Ishikawa (cell line): ENCODE data around the gene PPP6R3.

Experiments
- EGR1 ChIP-seq: IDR thresholded peaks from 2 replicates; pipeline ENCODE4 v1.6.1; 2012
- EP300 ChIP-seq: IDR thresholded peaks from 2 replicates; pipeline ENCODE4 v1.6.1; 2012; ENCODE audit warnings: borderline replicate concordance
- FOXM1 ChIP-seq: IDR thresholded peaks from 2 replicates; pipeline ENCODE4 v1.6.1; 2012; ENCODE audit warnings: low read depth, borderline replicate concordance
- MAX ChIP-seq: IDR thresholded peaks from 2 replicates; pipeline ENCODE4 v1.6.1; 2012
- NFIC ChIP-seq: IDR thresholded peaks from 2 replicates; pipeline ENCODE4 v1.6.1; 2012
- RAD21 ChIP-seq: IDR thresholded peaks from 2 replicates; pipeline ENCODE4 v1.6.1; 2012; ENCODE audit warnings: low read depth
- REST ChIP-seq: IDR thresholded peaks from 2 replicates; pipeline ENCODE4 v1.6.1; 2012; ENCODE audit warnings: low read depth, mild to moderate bottlenecking
- TAF1 ChIP-seq: IDR thresholded peaks from 2 replicates; pipeline ENCODE4 v1.6.1; 2012; ENCODE audit warnings: low read depth, mild to moderate bottlenecking
- TEAD4 ChIP-seq: IDR thresholded peaks from 2 replicates; pipeline ENCODE4 v1.6.1; 2012
- YY1 ChIP-seq: IDR thresholded peaks from 2 replicates; pipeline ENCODE4 v1.6.1; 2012; ENCODE audit warnings: low read depth
- ZBTB7A ChIP-seq: IDR thresholded peaks from 2 replicates; pipeline ENCODE4 v1.6.1; 2012; ENCODE audit warnings: low read depth
- TF ChIP-seq, protein P1 (sequence below): IDR thresholded peaks from 2 replicates; pipeline ENCODE4 v1.6.1; 2012

DNA sequence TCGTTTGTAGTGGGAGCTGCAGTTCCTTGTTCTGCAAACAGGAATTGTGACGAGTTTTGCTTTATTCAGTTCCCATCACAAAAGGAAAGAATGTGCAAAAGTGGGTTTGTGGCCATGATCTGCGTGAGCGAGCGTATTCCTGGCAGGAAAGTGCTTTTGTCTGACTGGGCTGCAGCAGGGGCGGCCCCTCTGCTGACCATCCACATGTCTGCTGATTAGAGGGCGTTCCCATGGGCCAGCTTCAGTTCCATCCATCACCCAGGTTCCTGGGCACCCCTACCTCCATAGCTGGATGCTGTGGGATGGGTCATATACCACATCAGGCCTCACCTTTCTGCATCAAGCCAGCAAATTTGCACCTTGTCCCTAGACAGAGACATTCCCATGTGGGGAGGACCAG lies 194.9 kb downstream of the PPP6R3 start:
- TF ChIP-seq RAD21: no peak
- TF ChIP-seq MAX: no peak
- no peak for TF ChIP-seq EP300
- TF ChIP-seq YY1: no peak
- TF ChIP-seq, protein P1, sequence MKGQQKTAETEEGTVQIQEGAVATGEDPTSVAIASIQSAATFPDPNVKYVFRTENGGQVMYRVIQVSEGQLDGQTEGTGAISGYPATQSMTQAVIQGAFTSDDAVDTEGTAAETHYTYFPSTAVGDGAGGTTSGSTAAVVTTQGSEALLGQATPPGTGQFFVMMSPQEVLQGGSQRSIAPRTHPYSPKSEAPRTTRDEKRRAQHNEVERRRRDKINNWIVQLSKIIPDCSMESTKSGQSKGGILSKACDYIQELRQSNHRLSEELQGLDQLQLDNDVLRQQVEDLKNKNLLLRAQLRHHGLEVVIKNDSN: no peak
- no peak for TF ChIP-seq TEAD4
- TF ChIP-seq FOXM1: no peak
- no peak for TF ChIP-seq REST
- no peak for TF ChIP-seq EGR1
- no peak for TF ChIP-seq TAF1
- TF ChIP-seq ZBTB7A: no peak
- TF ChIP-seq NFIC: no peak
